H1 (cell line): ENCODE data around the gene FAM184B. TPM values are rescaled to one million over a fixed set of nuclear protein-coding genes. Genes with fewer than 3 reads are reported as not detected.

Source experiments
- CTCF ChIA-PET: fragments of 300-600 bp; sonication (Branson Sonifier 250); formaldehyde crosslinking; loops from one replicate; lab custom pipeline; 2021; ENCODE audit not compliant: partially characterized antibody; lab: Charles Lee
- POLR2A ChIA-PET: fragments of 300-600 bp; sonication (Branson Sonifier 250); formaldehyde crosslinking; loops from one replicate; lab custom pipeline; 2021; ENCODE audit warnings: inconsistent platforms; ENCODE audit not compliant: partially characterized antibody; lab: Charles Lee
- DNase-seq, 2 experiments: peaks; one replicate each; pipeline versions ENCODE4 v3.0.0 to v3.0.0-alpha.2; 2010 to 2022; ENCODE audit warnings: low spot score in 2 of 2, low read depth in 1 of 2, mixed read lengths in 1 of 2
- FAIRE-seq: peaks from 2 replicates; lab custom pipeline; 2011; peaks lifted over from hg19 to GRCh38; lab: Jason Lieb, UNC
- H2AFZ ChIP-seq: 2 replicates; pipeline ENCODE4 v1.8.1; 2012; ENCODE audit warnings: low read length, inconsistent platforms
- H2AK5ac ChIP-seq: 2 replicates; pipeline ENCODE4 v1.6.1; 2013; ENCODE audit warnings: low read depth, low read length
- H2BK120ac ChIP-seq: replicated peaks from 2 replicates; pipeline ENCODE3; 2013; ENCODE audit warnings: low read depth, low read length, inconsistent platforms
- H2BK12ac ChIP-seq: 2 replicates; pipeline ENCODE4 v1.6.1; 2013; ENCODE audit warnings: low read depth, low read length
- H2BK15ac ChIP-seq: 2 replicates; pipeline ENCODE4 v1.6.1; 2013; ENCODE audit warnings: low read length
- H2BK20ac ChIP-seq: 2 replicates; pipeline ENCODE4 v1.6.1; 2013; ENCODE audit warnings: low read length
- H2BK5ac ChIP-seq: 2 replicates; pipeline ENCODE4 v1.6.1; 2013; ENCODE audit warnings: low read depth, low read length
- H3K14ac ChIP-seq: 2 replicates; pipeline ENCODE4 v1.6.1; 2013; ENCODE audit warnings: inconsistent platforms; ENCODE audit not compliant: insufficient read length
- H3K18ac ChIP-seq: 2 replicates; pipeline ENCODE4 v1.6.1; 2013; ENCODE audit warnings: low read length; ENCODE audit errors: extremely low read depth
- H3K23ac ChIP-seq: 2 replicates; pipeline ENCODE4 v1.6.1; 2013; ENCODE audit warnings: inconsistent platforms; ENCODE audit not compliant: insufficient read length
- H3K23me2 ChIP-seq: 2 replicates; pipeline ENCODE4 v1.6.1; 2013; ENCODE audit warnings: low read depth, low read length
- H3K27ac ChIP-seq: 2 replicates; pipeline ENCODE4 v1.6.1; 2011; ENCODE audit warnings: low read depth, low read length, inconsistent platforms
- H3K27me3 ChIP-seq, 4 experiments: replicated peaks in 1 of 4; 1 replicate in 1 of 4; 2 replicates in 3 of 4; pipeline versions ENCODE4 v1.6.1 to v1.8.1; 2011 to 2013; ENCODE audit warnings: low read length in 3 of 4, mild to moderate bottlenecking in 3 of 4, inconsistent platforms in 2 of 4, mixed read lengths in 2 of 4, moderate library complexity in 1 of 4; ENCODE audit not compliant: control insufficient read depth in 3 of 4, insufficient read depth in 3 of 4; ENCODE audit errors: extremely low read depth in 1 of 4
- H3K36me3 ChIP-seq, 4 experiments: 2 replicates each; pipeline versions ENCODE4 v1.6.1 to v1.8.1; 2011 to 2013; ENCODE audit warnings: mild to moderate bottlenecking in 4 of 4, low read length in 3 of 4, moderate library complexity in 2 of 4, control low read depth in 1 of 4, inconsistent platforms in 1 of 4; ENCODE audit not compliant: insufficient read depth in 4 of 4, control insufficient read depth in 2 of 4
- H3K4ac ChIP-seq: replicated peaks from 2 replicates; pipeline ENCODE3; 2013; ENCODE audit warnings: low read length, low read depth, mixed read lengths, inconsistent platforms; ENCODE audit not compliant: insufficient read length
- H3K4me1 ChIP-seq, 4 experiments: replicated peaks in 1 of 4; 1 replicate in 1 of 4; 2 replicates in 3 of 4; pipeline versions ENCODE4 v1.6.1 to v1.8.1; 2011 to 2013; ENCODE audit warnings: low read length in 3 of 4, inconsistent platforms in 2 of 4, mixed read lengths in 1 of 4; ENCODE audit not compliant: insufficient read depth in 4 of 4, control insufficient read depth in 3 of 4
- H3K4me2 ChIP-seq, 2 experiments: 2 replicates each; pipeline versions ENCODE4 v1.6.1 to v1.8.1; 2011 to 2013; ENCODE audit warnings: low read depth in 2 of 2, low read length in 2 of 2, control low read depth in 1 of 2, inconsistent platforms in 1 of 2, mild to moderate bottlenecking in 1 of 2; ENCODE audit not compliant: insufficient read depth in 1 of 2
- H3K4me3 ChIP-seq, 4 experiments: fragments of 200-600, 300-600 bp in 1 of 4; sonication (generic), shearing (Covaris generic), sonication (Bioruptor Twin) in 1 of 4; 2 replicates each; pipeline versions ENCODE4 v1.5.1 to v1.8.1; 2011 to 2016; ENCODE audit warnings: low read length in 4 of 4, low read depth in 3 of 4, control low read depth in 2 of 4, inconsistent platforms in 2 of 4, mild to moderate bottlenecking in 2 of 4, mixed read lengths in 1 of 4, moderate library complexity in 1 of 4; ENCODE audit not compliant: insufficient read depth in 2 of 4; ENCODE audit errors: extremely low read depth in 1 of 4
- H3K56ac ChIP-seq: replicated peaks from 2 replicates; pipeline ENCODE3; 2013; ENCODE audit warnings: low read depth, mild to moderate bottlenecking, mixed read lengths, low read length, inconsistent platforms; ENCODE audit not compliant: insufficient read length
- H3K79me1 ChIP-seq: 2 replicates; pipeline ENCODE4 v1.6.1; 2013; ENCODE audit warnings: low read depth, low read length, control low read depth
- H3K79me2 ChIP-seq, 2 experiments: 2 replicates each; pipeline versions ENCODE4 v1.6.1 to v1.8.1; 2012 to 2013; ENCODE audit warnings: low read length in 2 of 2, mild to moderate bottlenecking in 2 of 2, inconsistent platforms in 1 of 2; ENCODE audit not compliant: insufficient read depth in 2 of 2, control insufficient read depth in 1 of 2
- H3K9ac ChIP-seq, 4 experiments: replicated peaks in 1 of 4; 1 replicate in 1 of 4; 2 replicates in 3 of 4; pipeline versions ENCODE4 v1.6.1 to v1.8.1; 2011 to 2013; ENCODE audit warnings: low read depth in 3 of 4, low read length in 3 of 4, control low read depth in 2 of 4, mild to moderate bottlenecking in 2 of 4, moderate library complexity in 2 of 4, inconsistent platforms in 1 of 4; ENCODE audit errors: extremely low read depth in 1 of 4
- H3K9me3 ChIP-seq, 2 experiments: 2 replicates each; pipeline versions ENCODE4 v1.6.1 to v1.8.1; 2012 to 2013; ENCODE audit warnings: mild to moderate bottlenecking in 2 of 2, moderate library complexity in 2 of 2, control low read depth in 1 of 2, inconsistent platforms in 1 of 2, low read depth in 1 of 2, low read length in 1 of 2, mixed read lengths in 1 of 2; ENCODE audit not compliant: insufficient read depth in 2 of 2
- H4K20me1 ChIP-seq, 2 experiments: replicated peaks in 1 of 2; 2 replicates each; pipeline versions ENCODE3 to v1.8.1; 2011 to 2013; ENCODE audit warnings: inconsistent platforms in 2 of 2, low read length in 2 of 2, mild to moderate bottlenecking in 1 of 2; ENCODE audit not compliant: insufficient read depth in 2 of 2, control insufficient read depth in 1 of 2
- H4K5ac ChIP-seq: 2 replicates; pipeline ENCODE4 v1.6.1; 2013; ENCODE audit warnings: low read length, low read depth, mixed read lengths, inconsistent platforms; ENCODE audit not compliant: insufficient read length
- H4K8ac ChIP-seq: 2 replicates; pipeline ENCODE4 v1.8.0; 2013; ENCODE audit warnings: mild to moderate bottlenecking, moderate library complexity, low read length, inconsistent platforms; ENCODE audit not compliant: insufficient read depth; ENCODE audit errors: extremely low read depth
- H4K91ac ChIP-seq: replicated peaks from 2 replicates; pipeline ENCODE3; 2013; ENCODE audit warnings: low read length, mixed read lengths, inconsistent platforms; ENCODE audit not compliant: insufficient read length
- ATF2 ChIP-seq: IDR thresholded peaks from 2 replicates; pipeline ENCODE4 v1.6.1; 2012; ENCODE audit warnings: low read length, inconsistent platforms
- BACH1 ChIP-seq: IDR thresholded peaks from 2 replicates; pipeline ENCODE4 v1.6.1; 2012; ENCODE audit warnings: low read length, improper control_type of control experiment
- HDAC6 ChIP-seq: IDR thresholded peaks from one replicate; pipeline ENCODE4 v1.7.1; 2012; ENCODE audit warnings: low read depth, mild to moderate bottlenecking, inconsistent platforms, low read length, moderate library complexity
- JUND ChIP-seq: IDR thresholded peaks from 2 replicates; pipeline ENCODE4 v1.6.1; 2011; ENCODE audit warnings: mild to moderate bottlenecking, improper control_type of control experiment, low read length
- KDM5A ChIP-seq: fragments of 200-600 bp; IDR thresholded peaks from 2 replicates; pipeline ENCODE4 v1.7.1; 2012; ENCODE audit warnings: mild to moderate bottlenecking, low read length, inconsistent platforms, mixed read lengths
- NRF1 ChIP-seq: IDR thresholded peaks from 2 replicates; pipeline ENCODE4 v1.6.1; 2011; ENCODE audit warnings: mild to moderate bottlenecking, low read depth, low read length, improper control_type of control experiment
- POLR2A ChIP-seq, 2 experiments: IDR thresholded peaks; 1 replicate in 1 of 2; 2 replicates in 1 of 2; pipeline ENCODE4 v1.6.1; 2011; ENCODE audit warnings: low read depth in 2 of 2, low read length in 2 of 2, mild to moderate bottlenecking in 2 of 2; ENCODE audit errors: control extremely low read depth in 1 of 2
- TCF12 ChIP-seq: IDR thresholded peaks from 2 replicates; pipeline ENCODE4 v1.6.1; 2011; ENCODE audit warnings: low read depth, mild to moderate bottlenecking, low read length
- WGBS, 2 experiments: shearing (Covaris generic) in 1 of 2; methylation state at CpG; one replicate each; pipeline versions ENCODE4 v1.1.6 to v1.1.7; 2013 to 2015; ENCODE audit warnings: low lambda C conversion rate in 2 of 2, mixed read lengths in 2 of 2, inconsistent platforms in 1 of 2, low coverage in 1 of 2, missing lambda C conversion rate in 1 of 2; ENCODE audit not compliant: insufficient replicate concordance in 2 of 2, insufficient coverage in 1 of 2, insufficient read length in 1 of 2; ENCODE audit errors: extremely low coverage in 1 of 2, missing lambda C conversion rate in 1 of 2; 5-methylcytosine and 5-hydroxymethylcytosine counted together
- polyA plus RNA-seq, 7 experiments: library from polyadenylated mRNA; depleted of rRNA in 3 of 7; stranded (reverse) in 5 of 7; unstranded in 2 of 7; fragments of >200 nt in 5 of 7; fragments of 200-250 nt in 2 of 7; gene quantifications; 1 replicate in 5 of 7; 2 replicates in 1 of 7; 4 replicates in 1 of 7; pipeline versions ENCODE4 v1.2.1 to v1.2.3, GENCODE V29; 2011 to 2013; ENCODE audit warnings: missing spikeins in 2 of 7, mixed read lengths in 2 of 7
- total RNA-seq: library from RNA; stranded (reverse); fragmentation: NEBNext Ultra II Directional; extraction: Animal tissue kit (Norgen Biotek cat#: 25700); gene quantifications from 2 replicates; pipeline ENCODE4 v1.2.1, GENCODE V29; 2021

FAM184B gene
- total and polyA plus RNA-seq, 2 of the 8 experiments (the other 6 are each of a cell fraction or from before 2014, with no cell fraction given), result 0.05 to 0.39 TPM

GRCh38 chr4:17584521-17585213 lies 196.8 kb downstream of the FAM184B start:
- WGBS, 2 experiments, result 78% methylated on average over 10 of the region's 10 CpGs; no CpG with 5 or more reads in 1 of the 2 experiments
- H3K4me3 ChIP-seq, result no peak overlapping the region
- no peaks in the 10 kb centered on the region for H3K27me3 ChIP-seq
- H2BK12ac ChIP-seq, result no peak overlapping the region
- H3K9me3 ChIP-seq, result no peaks in the 10 kb centered on the region
- H4K20me1 ChIP-seq, result peaks cover 0 to 2% of the 10 kb centered on the region in 2 experiments
- H3K79me1 ChIP-seq, result no peaks in the 10 kb centered on the region
- H3K79me2 ChIP-seq, result no peaks in the 10 kb centered on the region
- peaks cover 5 to 65% (median 33%) of the 10 kb centered on the region in 4 experiments for H3K36me3 ChIP-seq
- H3K27ac ChIP-seq, result no peak overlapping the region
- no peak overlapping the region for H2AK5ac ChIP-seq
- H2BK15ac ChIP-seq, result no peak overlapping the region
- no peak overlapping the region for H3K18ac ChIP-seq
- ChIA-PET POLR2A (interaction anchor here (0.6 to 1.8 kb wide), 7 partner anchors 9 to 1404 kb away, joined by 3 to 6 read pairs (median 3); partner anchors contain the start of genes MED28 and QDPR), CTCF (interaction anchor here (0.6 to 2.3 kb wide), 3 partner anchors 13 to 996 kb away, joined by 3 to 10 read pairs (median 3); no protein-coding TSS in a partner anchor)
- H4K91ac ChIP-seq, result no peak overlapping the region
- H3K23me2 ChIP-seq, result no peaks in the 10 kb centered on the region
- DNase-seq (no peak), FAIRE-seq (no peak)
- no peak overlapping the region for H2AFZ ChIP-seq
- H2BK5ac ChIP-seq, result no peak overlapping the region; the same call in 1 of the 2 replicates
- no peak overlapping the region for H4K8ac ChIP-seq
- no peak overlapping the region for H3K23ac ChIP-seq
- no peak overlapping the region for H3K9ac ChIP-seq
- no peak overlapping the region for H3K56ac ChIP-seq
- no peaks in the 10 kb centered on the region; a peak in 1 of 7 replicates for H3K4me1 ChIP-seq
- H3K14ac ChIP-seq, result no peak overlapping the region
- H2BK20ac ChIP-seq, result no peak overlapping the region
- TF ChIP-seq ATF2 (no peak), TCF12 (no peak), JUND (no peak), HDAC6 (no peak), NRF1 (no peak), KDM5A (no peak), BACH1 (no peak), POLR2A (IDR thresholded peaks at IDR 0.05; ENCODE audit: control extremely low read depth in 1 of 2, low read depth in 2 of 2, low read length in 2 of 2) (no peak)
- no peak overlapping the region for H3K4me2 ChIP-seq
- H4K5ac ChIP-seq, result no peak overlapping the region
- no peak overlapping the region for H2BK120ac ChIP-seq
- H3K4ac ChIP-seq, result no peak overlapping the region
